ENCODE results near the gene DUS2. TPM values are rescaled to one million over a fixed set of nuclear protein-coding genes. Genes with fewer than 3 reads are reported as not detected.

DUS2 gene
- total RNA-seq, 1 experiment from 2014 or later, result 33.6 TPM

DNA sequence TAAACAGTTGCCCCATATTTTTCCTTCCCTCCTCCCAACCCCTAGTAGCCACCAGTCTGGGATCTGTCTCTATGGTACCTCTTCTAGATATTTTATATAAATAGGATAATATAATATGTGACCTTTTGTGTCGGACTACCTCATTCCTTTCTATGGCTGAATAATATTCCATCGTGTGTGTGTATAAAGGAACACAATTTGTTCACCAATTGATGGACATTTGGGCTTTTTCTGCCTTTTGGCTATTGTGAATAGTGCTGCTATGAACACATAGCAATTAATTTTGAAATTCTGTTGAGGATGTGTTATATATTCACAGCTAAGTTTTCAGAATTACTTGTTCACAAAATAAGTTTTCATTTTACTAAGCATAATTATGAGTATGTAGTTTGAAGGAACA, 64.6 kb downstream of the DUS2 start:
- ChIA-PET POLR2A (no interaction called here), CTCF (interaction anchor here (0.7 kb wide), 1 partner anchor 887 kb away, joined by 3 read pairs; no protein-coding TSS in a partner anchor)
- H3K36me3 Mint-ChIP-seq (ENCODE audit: insufficient read depth, unreplicated experiment), result peaks cover 14% of the 10 kb centered on the region
- Histone ChIP-seq H3K27me3 (replicated peaks; ENCODE audit: control insufficient read depth, insufficient read depth, low read length) (no peaks in the 10 kb centered on the region; the same call in 1 of the 2 replicates), H3K9me3 (no peaks in the 10 kb centered on the region), H3K4me1 (peaks cover 38% of the 10 kb centered on the region), H3K36me3 (ENCODE audit: control insufficient read depth, insufficient read depth, low read length) (no peaks in the 10 kb centered on the region), H3K4me3 (ENCODE audit: low read depth, low read length) (no peak overlapping the region)
- H3K27ac Mint-ChIP-seq (ENCODE audit: unreplicated experiment), result no peak overlapping the region
- TF ChIP-seq, protein P1, sequence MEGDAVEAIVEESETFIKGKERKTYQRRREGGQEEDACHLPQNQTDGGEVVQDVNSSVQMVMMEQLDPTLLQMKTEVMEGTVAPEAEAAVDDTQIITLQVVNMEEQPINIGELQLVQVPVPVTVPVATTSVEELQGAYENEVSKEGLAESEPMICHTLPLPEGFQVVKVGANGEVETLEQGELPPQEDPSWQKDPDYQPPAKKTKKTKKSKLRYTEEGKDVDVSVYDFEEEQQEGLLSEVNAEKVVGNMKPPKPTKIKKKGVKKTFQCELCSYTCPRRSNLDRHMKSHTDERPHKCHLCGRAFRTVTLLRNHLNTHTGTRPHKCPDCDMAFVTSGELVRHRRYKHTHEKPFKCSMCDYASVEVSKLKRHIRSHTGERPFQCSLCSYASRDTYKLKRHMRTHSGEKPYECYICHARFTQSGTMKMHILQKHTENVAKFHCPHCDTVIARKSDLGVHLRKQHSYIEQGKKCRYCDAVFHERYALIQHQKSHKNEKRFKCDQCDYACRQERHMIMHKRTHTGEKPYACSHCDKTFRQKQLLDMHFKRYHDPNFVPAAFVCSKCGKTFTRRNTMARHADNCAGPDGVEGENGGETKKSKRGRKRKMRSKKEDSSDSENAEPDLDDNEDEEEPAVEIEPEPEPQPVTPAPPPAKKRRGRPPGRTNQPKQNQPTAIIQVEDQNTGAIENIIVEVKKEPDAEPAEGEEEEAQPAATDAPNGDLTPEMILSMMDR (IDR thresholded peaks at IDR 0.05; ENCODE audit: insufficient read depth in 1 of 2, low read depth in 1 of 2, low read length in 1 of 2, severe bottlenecking in 1 of 2, unreplicated experiment in 1 of 2), result no peak
- no peaks in the 10 kb centered on the region for H3K9me3 Mint-ChIP-seq (ENCODE audit: unreplicated experiment)
- H3K4me1 Mint-ChIP-seq (ENCODE audit: low read depth, unreplicated experiment), result peaks cover 52% of the 10 kb centered on the region
- no peaks in the 10 kb centered on the region for H3K27me3 Mint-ChIP-seq (ENCODE audit: insufficient read depth, unreplicated experiment)
- no peak for DNase-seq
- intact Hi-C loops (cut with micrococcal nuclease; ENCODE audit: unreplicated experiment), result loop anchor here (5.0 kb wide), 1 partner anchor 240 kb away; no protein-coding TSS in a partner anchor
- BruUV-seq (replicated peaks), result no TSS peak
- H3K4me3 Mint-ChIP-seq (ENCODE audit: unreplicated experiment), result peak overlapping the region; percentile 28

DNA sequence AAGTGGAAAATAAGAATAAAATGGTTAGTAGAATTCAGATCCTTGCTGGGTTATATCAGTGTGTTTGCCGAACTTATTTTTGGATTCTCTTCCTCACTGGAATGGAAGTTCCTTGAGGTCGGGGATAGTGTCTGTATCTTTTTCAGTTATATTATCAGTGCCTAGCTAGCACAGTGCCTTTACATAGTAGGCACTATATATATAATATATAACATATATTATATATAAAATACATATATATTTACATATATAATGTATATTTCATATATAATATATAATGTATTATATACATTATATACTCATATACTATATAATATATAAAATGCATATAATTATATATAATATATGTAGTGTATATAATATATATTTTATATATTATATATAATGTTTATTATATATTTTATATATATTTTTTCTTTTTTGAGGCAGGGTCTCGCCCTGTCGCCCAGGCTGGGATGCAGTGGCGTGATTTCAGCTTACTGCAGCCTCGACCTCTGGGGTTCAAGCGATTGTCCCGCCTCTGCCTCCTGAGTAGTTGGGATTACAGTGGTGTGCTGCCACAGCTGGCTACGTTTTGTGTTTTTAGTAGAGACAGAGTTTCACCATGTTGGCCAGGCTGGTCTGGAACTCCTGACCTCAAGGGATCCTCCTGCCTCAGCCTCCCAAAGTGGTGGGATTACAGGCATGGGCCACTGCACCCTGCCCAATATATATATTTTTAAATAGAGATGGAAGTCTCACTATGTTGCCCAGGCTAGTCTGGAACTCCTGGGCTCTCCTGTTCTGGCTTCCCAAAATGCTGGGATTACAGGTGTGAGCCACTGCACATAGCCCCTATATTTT, 65.3 kb downstream of the DUS2 start:
- Histone ChIP-seq H3K4me3 (ENCODE audit: low read depth, low read length) (no peak overlapping the region), H3K9me3 (no peaks in the 10 kb centered on the region), H3K4me1 (peaks cover 35% of the 10 kb centered on the region), H3K27me3 (replicated peaks; ENCODE audit: control insufficient read depth, insufficient read depth, low read length) (no peaks in the 10 kb centered on the region; the same call in 1 of the 2 replicates), H3K36me3 (ENCODE audit: control insufficient read depth, insufficient read depth, low read length) (no peaks in the 10 kb centered on the region)
- POLR2A ChIA-PET, result no interaction called here
- peaks cover 49% of the 10 kb centered on the region for H3K4me1 Mint-ChIP-seq (ENCODE audit: low read depth, unreplicated experiment)
- no peaks in the 10 kb centered on the region for H3K9me3 Mint-ChIP-seq (ENCODE audit: unreplicated experiment)
- peaks cover 12% of the 10 kb centered on the region for H3K36me3 Mint-ChIP-seq (ENCODE audit: insufficient read depth, unreplicated experiment)
- intact Hi-C loops (cut with micrococcal nuclease; ENCODE audit: unreplicated experiment), result loop anchor here (5.0 kb wide), 1 partner anchor 239 kb away; no protein-coding TSS in a partner anchor
- DNase-seq, result no peak
- TF ChIP-seq, protein P1 (IDR thresholded peaks at IDR 0.05; ENCODE audit: insufficient read depth in 1 of 2, low read depth in 1 of 2, low read length in 1 of 2, severe bottlenecking in 1 of 2, unreplicated experiment in 1 of 2), result no peak
- H3K4me3 Mint-ChIP-seq (ENCODE audit: unreplicated experiment), result no peak overlapping the region
- H3K27ac Mint-ChIP-seq (ENCODE audit: unreplicated experiment), result no peak overlapping the region
- peaks cover 3% of the 10 kb centered on the region for H3K27me3 Mint-ChIP-seq (ENCODE audit: insufficient read depth, unreplicated experiment)
- BruUV-seq (replicated peaks), result no TSS peak
- CTCF ChIA-PET, result interaction anchor here (0.7 kb wide), 1 partner anchor 888 kb away, joined by 3 read pairs; no protein-coding TSS in a partner anchor

DNA sequence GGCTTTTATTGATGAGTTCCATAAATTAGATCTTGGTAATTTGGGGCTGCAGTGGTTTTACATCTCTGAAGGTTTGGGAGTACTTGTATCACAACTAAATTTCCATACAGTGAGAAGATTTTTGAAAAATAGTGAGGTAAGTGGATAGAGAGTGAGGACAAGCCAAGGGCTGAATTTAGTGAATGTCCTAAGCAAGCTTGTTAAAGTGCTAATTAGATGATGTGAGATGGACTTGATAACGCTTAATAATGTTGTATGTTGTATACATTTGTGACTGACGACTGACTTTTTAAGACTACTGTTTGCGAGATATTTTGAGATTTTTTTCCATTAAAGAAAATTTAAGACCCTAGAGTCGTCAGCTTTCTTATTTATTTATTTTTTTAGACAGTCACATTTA, 66.0 kb downstream of the DUS2 start:
- Histone ChIP-seq H3K4me3 (ENCODE audit: low read depth, low read length) (no peak overlapping the region), H3K4me1 (peaks cover 27% of the 10 kb centered on the region), H3K27me3 (replicated peaks; ENCODE audit: control insufficient read depth, insufficient read depth, low read length) (no peaks in the 10 kb centered on the region; the same call in 1 of the 2 replicates), H3K9me3 (no peaks in the 10 kb centered on the region), H3K36me3 (ENCODE audit: control insufficient read depth, insufficient read depth, low read length) (no peaks in the 10 kb centered on the region)
- ChIA-PET POLR2A (no interaction called here), CTCF (no interaction called here)
- H3K27me3 Mint-ChIP-seq (ENCODE audit: insufficient read depth, unreplicated experiment), result peaks cover 3% of the 10 kb centered on the region
- no peak for DNase-seq
- H3K9me3 Mint-ChIP-seq (ENCODE audit: unreplicated experiment), result no peaks in the 10 kb centered on the region
- TF ChIP-seq, protein P1 (IDR thresholded peaks at IDR 0.05; ENCODE audit: insufficient read depth in 1 of 2, low read depth in 1 of 2, low read length in 1 of 2, severe bottlenecking in 1 of 2, unreplicated experiment in 1 of 2), result no peak
- intact Hi-C loops (cut with micrococcal nuclease; ENCODE audit: unreplicated experiment), result loop anchor here (5.0 kb wide), 1 partner anchor 238 kb away; no protein-coding TSS in a partner anchor
- H3K4me1 Mint-ChIP-seq (ENCODE audit: low read depth, unreplicated experiment), result peaks cover 42% of the 10 kb centered on the region
- H3K27ac Mint-ChIP-seq (ENCODE audit: unreplicated experiment), result no peak overlapping the region
- H3K36me3 Mint-ChIP-seq (ENCODE audit: insufficient read depth, unreplicated experiment), result peaks cover 12% of the 10 kb centered on the region
- H3K4me3 Mint-ChIP-seq (ENCODE audit: unreplicated experiment), result no peak overlapping the region
- no TSS peak for BruUV-seq (replicated peaks)

Measured in Caco-2 (cell line).